HCT116 (cell line): ENCODE measurements around the gene ZMYND11. TPM values are rescaled to one million over a fixed set of nuclear protein-coding genes. Genes with fewer than 3 reads are reported as not detected.

Experiments used
- ATAC-seq: fragments of 200-7000 bp; cut with Tn5 transposase; 2 replicates; pipeline ENCODE4 v1.9.1; 2020; ENCODE audit warnings: mild to moderate bottlenecking, moderate library complexity
- BruUV-seq: library from RNA; stranded (reverse); fragments of 400-500 nt; replicated peaks from 2 replicates; lab custom pipeline; 2021; lab: Mats Ljungman, UMichigan
- CTCF ChIA-PET: fragments of 300-600 bp; sonication (Branson Sonifier 250); formaldehyde crosslinking; loops from one replicate; lab custom pipeline; 2021; ENCODE audit warnings: antibody characterized with exemption; lab: Charles Lee
- POLR2A ChIA-PET: fragments of 300-600, 350-600 bp; sonication (Branson Sonifier 250); formaldehyde crosslinking; loops from one replicate; lab custom pipeline; 2021; ENCODE audit warnings: antibody characterized with exemption; lab: Charles Lee
- RAD21 ChIA-PET, 2 experiments: fragments of 300-600 bp; sonication (Branson Sonifier 250); formaldehyde crosslinking; loops; one replicate each; lab custom pipeline; 2023; ENCODE audit warnings: low total read pairs in 2 of 2; ENCODE audit not compliant: uncharacterized antibody in 2 of 2, unreplicated experiment in 2 of 2, low non-redundant PET in 1 of 2; lab: Charles Lee
- DNase-seq: peaks from one replicate; pipeline ENCODE4 v3.0.0-alpha.2; 2010; ENCODE audit warnings: low read depth, low spot score
- H2AFZ ChIP-seq: fragments of 200-600 bp; shearing (Covaris generic), sonication (generic); 2 replicates; pipeline ENCODE4 v1.6.1; 2017; ENCODE audit warnings: low read depth, mixed run types, mixed read lengths, antibody characterized with exemption, low read length; ENCODE audit not compliant: poor library complexity, severe bottlenecking
- H3K27ac ChIP-seq: 2 replicates; pipeline ENCODE4 v1.5.1; 2012; ENCODE audit warnings: low read depth, low read length
- H3K27me3 ChIP-seq: fragments of 200-600 bp; sonication (generic); 2 replicates; pipeline ENCODE4 v1.6.1; 2016; ENCODE audit warnings: mixed run types, low read length, mixed read lengths; ENCODE audit not compliant: insufficient read depth
- H3K36me3 ChIP-seq, 2 experiments: fragments of 200-500 bp in 1 of 2; fragments of 200-600 bp in 1 of 2; sonication (Bioruptor generic) in 1 of 2; sonication (generic) in 1 of 2; 2 replicates each; pipeline versions ENCODE4 v1.5.1 to v1.6.1; 2014 to 2016; ENCODE audit warnings: low read length in 2 of 2, inconsistent platforms in 1 of 2, mixed read lengths in 1 of 2, mixed run types in 1 of 2; ENCODE audit not compliant: insufficient read depth in 2 of 2, control insufficient read depth in 1 of 2
- H3K4me1 ChIP-seq, 2 experiments: fragments of 200-600 bp in 1 of 2; sonication (generic) in 1 of 2; 2 replicates each; pipeline versions ENCODE4 v1.5.1 to v1.6.1; 2012 to 2017; ENCODE audit warnings: low read length in 2 of 2, inconsistent platforms in 1 of 2, mild to moderate bottlenecking in 1 of 2, mixed read lengths in 1 of 2, mixed run types in 1 of 2, moderate library complexity in 1 of 2; ENCODE audit not compliant: insufficient read depth in 2 of 2, control insufficient read depth in 1 of 2
- H3K4me2 ChIP-seq: fragments of 200-600 bp; sonication (generic); 2 replicates; pipeline ENCODE4 v1.6.1; 2017; ENCODE audit warnings: mixed run types, low read length, mixed read lengths
- H3K4me3 ChIP-seq, 2 experiments: fragments of 200-600 bp in 1 of 2; sonication (generic) in 1 of 2; replicated peaks in 1 of 2; 2 replicates each; pipeline ENCODE4 v1.5.1; 2011 to 2016; ENCODE audit warnings: low read length in 2 of 2, control low read depth in 1 of 2, low read depth in 1 of 2, mild to moderate bottlenecking in 1 of 2, mixed read lengths in 1 of 2, mixed run types in 1 of 2
- H3K79me2 ChIP-seq: fragments of 200-600 bp; sonication (generic); 2 replicates; pipeline ENCODE4 v1.6.1; 2017; ENCODE audit warnings: mild to moderate bottlenecking, mixed run types, low read length, moderate library complexity, mixed read lengths; ENCODE audit not compliant: insufficient read depth
- H3K9ac ChIP-seq: fragments of 200-600 bp; sonication (generic); 2 replicates; pipeline ENCODE4 v1.6.1; 2016; ENCODE audit warnings: low read length, mixed read lengths
- H3K9me2 ChIP-seq: fragments of 200-600 bp; sonication (generic), shearing (Covaris generic); 2 replicates; pipeline ENCODE4 v1.6.1; 2017; ENCODE audit warnings: mixed run types, mild to moderate bottlenecking, moderate library complexity; ENCODE audit not compliant: insufficient read depth
- H3K9me3 ChIP-seq, 2 experiments: fragments of 200-500 bp in 1 of 2; fragments of 200-600 bp in 1 of 2; sonication (Bioruptor generic) in 1 of 2; sonication (generic) in 1 of 2; 2 replicates each; pipeline ENCODE4 v1.6.1; 2014 to 2017; ENCODE audit warnings: low read length in 2 of 2, mixed read lengths in 2 of 2, inconsistent platforms in 1 of 2, low read depth in 1 of 2, mild to moderate bottlenecking in 1 of 2, mixed run types in 1 of 2, moderate library complexity in 1 of 2; ENCODE audit not compliant: control insufficient read depth in 1 of 2, insufficient read depth in 1 of 2
- H4K20me1 ChIP-seq: fragments of 200-600 bp; sonication (generic), shearing (Covaris generic); 2 replicates; pipeline ENCODE4 v1.6.1; 2017; ENCODE audit warnings: mixed run types, mild to moderate bottlenecking, moderate library complexity; ENCODE audit not compliant: insufficient read depth
- CEBPB ChIP-seq: IDR thresholded peaks from 2 replicates; pipeline ENCODE4 v1.6.1; 2012; ENCODE audit warnings: low read depth
- EGR1 ChIP-seq: IDR thresholded peaks from 2 replicates; pipeline ENCODE4 v1.6.1; 2012; ENCODE audit warnings: low read depth
- EZH2 ChIP-seq: fragments of 200-600 bp; sonication (generic); IDR thresholded peaks from 2 replicates; pipeline ENCODE4 v1.6.1; 2017; ENCODE audit warnings: antibody characterized with exemption, mixed run types
- FOSL1 ChIP-seq: IDR thresholded peaks from 2 replicates; pipeline ENCODE4 v1.6.1; 2012; ENCODE audit warnings: low read depth
- JUND ChIP-seq: IDR thresholded peaks from 2 replicates; pipeline ENCODE4 v1.6.1; 2012
- POLR2A ChIP-seq: IDR thresholded peaks from 2 replicates; pipeline ENCODE4 v1.7.0; 2011; ENCODE audit warnings: borderline replicate concordance; ENCODE audit not compliant: insufficient read depth, insufficient read length; ENCODE audit errors: extremely low read depth
- POLR2AphosphoS5 ChIP-seq: IDR thresholded peaks from 2 replicates; pipeline ENCODE4 v1.6.1; 2011; ENCODE audit warnings: mild to moderate bottlenecking, low read depth, low read length, moderate library complexity
- RAD21 ChIP-seq: IDR thresholded peaks from 2 replicates; pipeline ENCODE4 v1.6.1; 2012; ENCODE audit warnings: low read depth, mild to moderate bottlenecking
- SIN3A ChIP-seq: IDR thresholded peaks from 2 replicates; pipeline ENCODE4 v1.6.1; 2012; ENCODE audit warnings: low read depth
- SP1 ChIP-seq: IDR thresholded peaks from 2 replicates; pipeline ENCODE4 v1.6.1; 2012; ENCODE audit warnings: low read depth
- SRF ChIP-seq: IDR thresholded peaks from 2 replicates; pipeline ENCODE4 v1.6.1; 2012; ENCODE audit warnings: low read depth
- TCF7L2 ChIP-seq: IDR thresholded peaks from 2 replicates; pipeline ENCODE4 v1.7.0; 2011; ENCODE audit warnings: borderline replicate concordance, inconsistent platforms; ENCODE audit not compliant: insufficient read depth, insufficient read length; ENCODE audit errors: extremely low read depth
- YY1 ChIP-seq: IDR thresholded peaks from 2 replicates; pipeline ENCODE4 v1.6.1; 2011; ENCODE audit warnings: low read length, low read depth, moderate library complexity, mild to moderate bottlenecking; ENCODE audit not compliant: insufficient replicate concordance; ENCODE audit errors: extremely low read depth
- ZFX ChIP-seq: fragments of 450-650 bp; IDR thresholded peaks from 2 replicates; pipeline ENCODE4 v1.6.1; 2017
- ZNF274 ChIP-seq: fragments of 200-500 bp; sonication (Bioruptor generic); IDR thresholded peaks from 2 replicates; pipeline ENCODE4 v1.6.1; 2014; ENCODE audit warnings: mild to moderate bottlenecking, low read depth, low read length, inconsistent platforms
- intact Hi-C: fragments of 100-400 bp; cut with micrococcal nuclease; formaldehyde crosslinking; loops from 2 replicates; pipeline ENCODE4 v1.10.0; 2022
- total RNA-seq: library from RNA; stranded (reverse); gene quantifications from one replicate; pipeline ENCODE4 v1.2.1, GENCODE V29; 2021; ENCODE audit not compliant: unreplicated experiment
- TF ChIP-seq, protein P1 (sequence below): IDR thresholded peaks from 2 replicates; pipeline ENCODE4 v1.6.1; 2012; ENCODE audit warnings: low read depth
- TF ChIP-seq, protein P2 (sequence below): IDR thresholded peaks from 2 replicates; pipeline ENCODE4 v1.6.1; 2012
- TF ChIP-seq, protein P3 (sequence below), 3 experiments: fragments of 200-600 bp in 1 of 3; sonication (generic) in 1 of 3; IDR thresholded peaks in 2 of 3; conservative IDR thresholded peaks in 1 of 3; 2 replicates each; pipeline ENCODE4 v1.5.1; 2012 to 2017; ENCODE audit warnings: low read depth in 2 of 3, low read length in 2 of 3, antibody characterized with exemption in 1 of 3, borderline replicate concordance in 1 of 3, control low read depth in 1 of 3, mild to moderate bottlenecking in 1 of 3, mixed read lengths in 1 of 3, mixed run types in 1 of 3, moderate library complexity in 1 of 3; ENCODE audit not compliant: insufficient read depth in 1 of 3
- TF ChIP-seq, protein P4 (sequence below): IDR thresholded peaks from 2 replicates; pipeline ENCODE4 v1.6.1; 2012
- TF ChIP-seq, protein P5 (sequence below): IDR thresholded peaks from 2 replicates; pipeline ENCODE4 v1.6.1; 2011; ENCODE audit warnings: mild to moderate bottlenecking, low read length, moderate library complexity; ENCODE audit not compliant: insufficient replicate concordance; ENCODE audit errors: extremely low read depth

The ZMYND11 gene
- total RNA-seq, 1 experiment from 2014 or later: 28.3 TPM

GRCh38 chr10:244227-244626 is 109.0 kb downstream of the ZMYND11 start:
- no peak overlapping the region for H2AFZ ChIP-seq
- H3K27ac ChIP-seq: no peak overlapping the region
- ChIA-PET POLR2A (no interaction called here), CTCF (no interaction called here), RAD21 (no interaction called here)
- TF ChIP-seq, protein P1, sequence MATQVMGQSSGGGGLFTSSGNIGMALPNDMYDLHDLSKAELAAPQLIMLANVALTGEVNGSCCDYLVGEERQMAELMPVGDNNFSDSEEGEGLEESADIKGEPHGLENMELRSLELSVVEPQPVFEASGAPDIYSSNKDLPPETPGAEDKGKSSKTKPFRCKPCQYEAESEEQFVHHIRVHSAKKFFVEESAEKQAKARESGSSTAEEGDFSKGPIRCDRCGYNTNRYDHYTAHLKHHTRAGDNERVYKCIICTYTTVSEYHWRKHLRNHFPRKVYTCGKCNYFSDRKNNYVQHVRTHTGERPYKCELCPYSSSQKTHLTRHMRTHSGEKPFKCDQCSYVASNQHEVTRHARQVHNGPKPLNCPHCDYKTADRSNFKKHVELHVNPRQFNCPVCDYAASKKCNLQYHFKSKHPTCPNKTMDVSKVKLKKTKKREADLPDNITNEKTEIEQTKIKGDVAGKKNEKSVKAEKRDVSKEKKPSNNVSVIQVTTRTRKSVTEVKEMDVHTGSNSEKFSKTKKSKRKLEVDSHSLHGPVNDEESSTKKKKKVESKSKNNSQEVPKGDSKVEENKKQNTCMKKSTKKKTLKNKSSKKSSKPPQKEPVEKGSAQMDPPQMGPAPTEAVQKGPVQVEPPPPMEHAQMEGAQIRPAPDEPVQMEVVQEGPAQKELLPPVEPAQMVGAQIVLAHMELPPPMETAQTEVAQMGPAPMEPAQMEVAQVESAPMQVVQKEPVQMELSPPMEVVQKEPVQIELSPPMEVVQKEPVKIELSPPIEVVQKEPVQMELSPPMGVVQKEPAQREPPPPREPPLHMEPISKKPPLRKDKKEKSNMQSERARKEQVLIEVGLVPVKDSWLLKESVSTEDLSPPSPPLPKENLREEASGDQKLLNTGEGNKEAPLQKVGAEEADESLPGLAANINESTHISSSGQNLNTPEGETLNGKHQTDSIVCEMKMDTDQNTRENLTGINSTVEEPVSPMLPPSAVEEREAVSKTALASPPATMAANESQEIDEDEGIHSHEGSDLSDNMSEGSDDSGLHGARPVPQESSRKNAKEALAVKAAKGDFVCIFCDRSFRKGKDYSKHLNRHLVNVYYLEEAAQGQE: no peak
- TF ChIP-seq SP1 (no peak), POLR2A (no peak), EGR1 (no peak), CEBPB (no peak), SIN3A (no peak), ZFX (no peak), FOSL1 (no peak), YY1 (no peak), EZH2 (no peak), POLR2AphosphoS5 (no peak), TCF7L2 (no peak), ZNF274 (no peak), JUND (no peak), RAD21 (no peak), SRF (no peak)
- TF ChIP-seq, protein P2, sequence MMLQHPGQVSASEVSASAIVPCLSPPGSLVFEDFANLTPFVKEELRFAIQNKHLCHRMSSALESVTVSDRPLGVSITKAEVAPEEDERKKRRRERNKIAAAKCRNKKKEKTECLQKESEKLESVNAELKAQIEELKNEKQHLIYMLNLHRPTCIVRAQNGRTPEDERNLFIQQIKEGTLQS: no peak
- TF ChIP-seq, protein P3, sequence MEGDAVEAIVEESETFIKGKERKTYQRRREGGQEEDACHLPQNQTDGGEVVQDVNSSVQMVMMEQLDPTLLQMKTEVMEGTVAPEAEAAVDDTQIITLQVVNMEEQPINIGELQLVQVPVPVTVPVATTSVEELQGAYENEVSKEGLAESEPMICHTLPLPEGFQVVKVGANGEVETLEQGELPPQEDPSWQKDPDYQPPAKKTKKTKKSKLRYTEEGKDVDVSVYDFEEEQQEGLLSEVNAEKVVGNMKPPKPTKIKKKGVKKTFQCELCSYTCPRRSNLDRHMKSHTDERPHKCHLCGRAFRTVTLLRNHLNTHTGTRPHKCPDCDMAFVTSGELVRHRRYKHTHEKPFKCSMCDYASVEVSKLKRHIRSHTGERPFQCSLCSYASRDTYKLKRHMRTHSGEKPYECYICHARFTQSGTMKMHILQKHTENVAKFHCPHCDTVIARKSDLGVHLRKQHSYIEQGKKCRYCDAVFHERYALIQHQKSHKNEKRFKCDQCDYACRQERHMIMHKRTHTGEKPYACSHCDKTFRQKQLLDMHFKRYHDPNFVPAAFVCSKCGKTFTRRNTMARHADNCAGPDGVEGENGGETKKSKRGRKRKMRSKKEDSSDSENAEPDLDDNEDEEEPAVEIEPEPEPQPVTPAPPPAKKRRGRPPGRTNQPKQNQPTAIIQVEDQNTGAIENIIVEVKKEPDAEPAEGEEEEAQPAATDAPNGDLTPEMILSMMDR (IDR thresholded peaks at IDR 0.05 in 2 of 3, conservative IDR thresholded peaks at IDR 0.05 in 1 of 3; ENCODE audit: borderline replicate concordance in 1 of 3, insufficient read depth in 1 of 3, low read depth in 2 of 3, low read length in 2 of 3): no peak
- TF ChIP-seq, protein P4, sequence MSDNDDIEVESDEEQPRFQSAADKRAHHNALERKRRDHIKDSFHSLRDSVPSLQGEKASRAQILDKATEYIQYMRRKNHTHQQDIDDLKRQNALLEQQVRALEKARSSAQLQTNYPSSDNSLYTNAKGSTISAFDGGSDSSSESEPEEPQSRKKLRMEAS: no peak
- TF ChIP-seq, protein P5, sequence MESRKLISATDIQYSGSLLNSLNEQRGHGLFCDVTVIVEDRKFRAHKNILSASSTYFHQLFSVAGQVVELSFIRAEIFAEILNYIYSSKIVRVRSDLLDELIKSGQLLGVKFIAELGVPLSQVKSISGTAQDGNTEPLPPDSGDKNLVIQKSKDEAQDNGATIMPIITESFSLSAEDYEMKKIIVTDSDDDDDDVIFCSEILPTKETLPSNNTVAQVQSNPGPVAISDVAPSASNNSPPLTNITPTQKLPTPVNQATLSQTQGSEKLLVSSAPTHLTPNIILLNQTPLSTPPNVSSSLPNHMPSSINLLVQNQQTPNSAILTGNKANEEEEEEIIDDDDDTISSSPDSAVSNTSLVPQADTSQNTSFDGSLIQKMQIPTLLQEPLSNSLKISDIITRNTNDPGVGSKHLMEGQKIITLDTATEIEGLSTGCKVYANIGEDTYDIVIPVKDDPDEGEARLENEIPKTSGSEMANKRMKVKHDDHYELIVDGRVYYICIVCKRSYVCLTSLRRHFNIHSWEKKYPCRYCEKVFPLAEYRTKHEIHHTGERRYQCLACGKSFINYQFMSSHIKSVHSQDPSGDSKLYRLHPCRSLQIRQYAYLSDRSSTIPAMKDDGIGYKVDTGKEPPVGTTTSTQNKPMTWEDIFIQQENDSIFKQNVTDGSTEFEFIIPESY: no peak
- peaks cover 8 to 14% of the 10 kb centered on the region in 2 experiments; a peak in 2 of 4 replicates for H3K36me3 ChIP-seq
- no peaks in the 10 kb centered on the region for H3K27me3 ChIP-seq
- no peaks in the 10 kb centered on the region for H4K20me1 ChIP-seq
- no peak overlapping the region for H3K4me2 ChIP-seq
- no peaks in the 10 kb centered on the region for H3K79me2 ChIP-seq
- no peaks in the 10 kb centered on the region for H3K9me3 ChIP-seq
- no TSS peak for BruUV-seq
- DNase-seq: no peak
- intact Hi-C loops: no loop called here
- no peak overlapping the region for H3K9ac ChIP-seq
- no peak overlapping the region for H3K4me3 ChIP-seq
- ATAC-seq: no peak
- H3K4me1 ChIP-seq: no peaks in the 10 kb centered on the region
- H3K9me2 ChIP-seq: no peaks in the 10 kb centered on the region
